Dedifferentiated amniotic fluid mesenchymal stem cell (primary cell): ENCODE measurements around the gene ENO1.
"Not testable (repeated sequence)": the region's sequence is repeated elsewhere in the genome, so short reads cannot be mapped to it uniquely, and the experiment has no call there.

ENCODE experiments used
- DNase-seq: peaks from one replicate; pipeline ENCODE4 v3.0.0-alpha.2; 2016; ENCODE audit errors: extremely low spot score

Gene ENO1

GRCh38 chr1:8896775-8897174, 18.3 kb upstream of the ENO1 start:
- DNase-seq, result not testable (repeated sequence)

GRCh38 chr1:8892026-8892425, 13.5 kb upstream of the ENO1 start:
- DNase-seq, result no peak

GRCh38 chr1:8891401-8891800, 12.9 kb upstream of the ENO1 start:
- DNase-seq, result no peak

- DNase-seq, result peak; percentile 72
Observed at GRCh38 chr1:8889925-8890785, 11.7 kb upstream of the ENO1 start.

GRCh38 chr1:8889103-8889846, 10.8 kb upstream of the ENO1 start:
- no peak for DNase-seq

GRCh38 chr1:8886589-8886988, 8.1 kb upstream of the ENO1 start:
- DNase-seq, result no peak

- not testable (repeated sequence) for DNase-seq
Observed at GRCh38 chr1:8886031-8886524, 7.6 kb upstream of the ENO1 start.

- DNase-seq, result not testable (repeated sequence)
Observed at GRCh38 chr1:8884105-8884504, 5.6 kb upstream of the ENO1 start.

GRCh38 chr1:8883491-8883890, 5.0 kb upstream of the ENO1 start:
- DNase-seq, result no peak

- peak; percentile 96 for DNase-seq
Observed at GRCh38 chr1:8879922-8880676, 1.6 kb upstream of the ENO1 start.

- no peak for DNase-seq
Observed at GRCh38 chr1:8879464-8879921, 1.0 kb upstream of the ENO1 start.

- peak; percentile 97 for DNase-seq
Observed at GRCh38 chr1:8878698-8879463, 395 bp upstream of the ENO1 start.

- DNase-seq, result no peak
Observed at GRCh38 chr1:8876087-8876486, 2.4 kb downstream of the ENO1 start.

GRCh38 chr1:8875216-8875861, 3.1 kb downstream of the ENO1 start:
- no peak for DNase-seq

GRCh38 chr1:8874230-8875201, 4.0 kb downstream of the ENO1 start:
- DNase-seq, result no peak

- DNase-seq, result peak; percentile 95
Observed at GRCh38 chr1:8873506-8874229, 4.8 kb downstream of the ENO1 start.

GRCh38 chr1:8873001-8873400, 5.5 kb downstream of the ENO1 start:
- DNase-seq, result no peak

- DNase-seq, result no peak
Observed at GRCh38 chr1:8871965-8872399, 6.5 kb downstream of the ENO1 start.

- DNase-seq, result no peak
Observed at GRCh38 chr1:8871539-8871935, 6.9 kb downstream of the ENO1 start.
